Right hindlimb (tissue), 1 donor: ENCODE measurements around the gene QKI.

Experiments
- DNase-seq: peaks from one replicate; pipeline ENCODE4 v3.0.0-alpha.2; 2018

Gene QKI

DNA sequence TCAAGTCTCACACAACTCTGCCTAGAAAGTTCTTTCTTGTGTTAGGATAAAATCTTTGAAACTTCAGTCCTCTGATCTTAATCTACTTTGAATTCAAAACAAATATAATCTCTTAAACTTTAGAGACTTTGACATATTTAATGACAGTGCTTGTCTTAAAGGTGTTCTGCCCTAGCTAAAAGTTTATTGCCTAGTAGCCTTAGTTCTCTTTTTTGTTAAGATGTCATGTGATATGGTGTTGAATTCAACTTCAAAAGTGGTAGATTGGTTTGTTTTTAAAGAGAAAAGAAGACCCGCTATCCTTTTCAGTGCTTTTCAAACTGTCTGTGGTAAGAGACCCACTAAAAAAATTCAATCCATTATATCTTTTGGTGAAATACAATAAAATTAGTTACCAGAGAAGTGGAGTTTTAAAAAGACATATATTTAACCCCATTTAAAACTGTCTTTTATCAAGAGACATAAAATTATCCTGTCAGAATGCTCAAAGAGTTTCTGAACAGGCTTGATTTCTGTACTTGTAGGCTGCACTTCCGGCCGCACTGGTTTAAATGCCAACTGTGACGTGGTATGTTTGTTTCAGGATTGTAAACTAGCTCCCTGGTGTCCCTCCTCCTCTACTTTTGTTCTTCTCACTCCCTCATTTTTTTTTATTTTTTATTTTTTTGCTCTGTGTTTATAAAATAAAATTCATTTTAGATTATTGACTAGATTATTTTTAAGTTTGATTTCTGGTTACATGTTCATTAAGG, 76.5 kb downstream of the QKI start:
- DNase-seq, result peak; percentile 61

DNA sequence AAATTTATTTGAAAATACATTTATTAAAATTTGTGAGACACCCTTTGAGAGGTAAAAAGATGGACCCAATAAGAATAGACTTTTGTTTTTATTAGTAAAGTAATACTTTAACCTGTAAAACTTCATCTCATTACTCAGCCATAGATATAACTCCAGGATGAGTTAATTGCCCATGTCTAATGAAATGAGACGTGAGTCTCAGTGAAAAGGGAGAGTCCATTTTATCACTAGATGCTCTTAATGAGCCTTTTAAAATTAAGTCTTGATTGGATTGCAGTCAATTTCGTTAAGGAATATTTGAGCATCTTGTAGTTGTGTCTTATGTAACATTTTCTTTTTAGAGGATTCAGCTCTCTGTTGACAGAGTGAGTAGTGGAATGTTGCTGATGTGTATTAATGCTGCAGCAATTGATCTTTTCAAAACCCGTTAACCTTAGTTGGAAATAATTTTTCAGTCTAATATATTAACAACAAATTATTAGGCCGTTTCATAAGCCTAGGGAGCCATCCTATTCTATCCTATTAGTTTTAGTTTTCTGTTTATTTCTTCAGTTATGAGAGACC, 77.3 kb downstream of the QKI start:
- DNase-seq, result no peak

DNA sequence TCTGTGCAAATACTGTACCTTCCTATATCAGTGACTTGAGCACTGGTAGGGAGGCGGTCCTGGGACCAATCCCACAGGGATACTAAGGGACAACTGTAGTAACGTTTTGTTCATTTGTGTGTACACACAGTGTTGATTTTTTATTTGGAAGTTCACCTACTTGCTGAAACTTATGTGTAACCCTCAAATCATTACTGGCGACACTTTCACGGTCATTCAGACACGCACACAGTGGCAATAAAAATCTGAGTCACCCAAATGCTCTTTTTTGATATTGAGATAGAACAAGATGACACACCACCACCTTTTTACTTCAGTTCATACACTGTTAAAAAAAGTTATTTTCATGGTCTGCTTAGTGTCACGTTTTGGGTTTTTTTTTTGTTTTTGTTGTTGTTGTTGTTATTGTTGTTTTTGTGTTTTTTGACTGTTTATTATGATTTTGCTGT, 79.8 kb downstream of the QKI start:
- no peak for DNase-seq

GRCh38 chr6:163496205-163496604, 81.7 kb downstream of the QKI start:
- no peak for DNase-seq

GRCh38 chr6:163500105-163500504, 85.6 kb downstream of the QKI start:
- DNase-seq, result no peak

DNA sequence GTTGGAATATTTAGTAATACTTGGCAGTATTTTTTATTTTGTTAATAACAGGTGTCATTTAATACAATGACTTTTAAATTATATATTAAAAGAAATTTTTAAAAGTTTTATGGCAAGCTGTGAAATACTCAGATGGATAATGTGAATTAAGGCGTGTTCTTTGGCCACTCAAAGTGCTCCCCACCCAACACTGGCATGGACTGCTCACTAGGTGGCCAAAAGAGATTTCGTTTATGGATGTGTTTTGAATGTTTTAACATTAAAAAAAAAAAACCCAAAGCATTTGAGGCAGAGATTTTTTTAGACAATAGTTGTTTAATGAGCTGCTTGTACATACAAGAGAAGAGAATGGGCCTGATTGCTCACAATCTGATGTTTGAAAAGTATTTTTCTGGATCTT, 86.5 kb downstream of the QKI start:
- DNase-seq, result peak; percentile 30

DNA sequence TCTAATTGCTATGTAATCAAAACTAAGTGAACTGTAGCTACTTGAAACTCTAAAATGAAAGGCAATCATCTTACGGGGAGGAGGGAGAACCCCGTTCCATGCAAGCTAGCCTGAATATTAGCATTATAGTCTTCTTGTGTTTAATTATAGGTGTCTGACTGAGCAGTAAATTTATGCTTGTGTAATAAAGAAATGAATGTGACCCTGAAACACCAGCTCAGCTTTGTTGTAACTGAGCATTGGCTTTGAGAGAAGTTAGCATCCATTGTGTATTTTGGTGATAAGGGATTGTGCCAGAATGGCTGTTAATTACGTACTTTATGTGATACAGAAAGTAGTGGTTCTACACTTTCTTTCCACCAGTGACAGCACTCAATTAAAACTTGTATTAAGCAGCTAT, 86.9 kb downstream of the QKI start:
- no peak for DNase-seq

DNA sequence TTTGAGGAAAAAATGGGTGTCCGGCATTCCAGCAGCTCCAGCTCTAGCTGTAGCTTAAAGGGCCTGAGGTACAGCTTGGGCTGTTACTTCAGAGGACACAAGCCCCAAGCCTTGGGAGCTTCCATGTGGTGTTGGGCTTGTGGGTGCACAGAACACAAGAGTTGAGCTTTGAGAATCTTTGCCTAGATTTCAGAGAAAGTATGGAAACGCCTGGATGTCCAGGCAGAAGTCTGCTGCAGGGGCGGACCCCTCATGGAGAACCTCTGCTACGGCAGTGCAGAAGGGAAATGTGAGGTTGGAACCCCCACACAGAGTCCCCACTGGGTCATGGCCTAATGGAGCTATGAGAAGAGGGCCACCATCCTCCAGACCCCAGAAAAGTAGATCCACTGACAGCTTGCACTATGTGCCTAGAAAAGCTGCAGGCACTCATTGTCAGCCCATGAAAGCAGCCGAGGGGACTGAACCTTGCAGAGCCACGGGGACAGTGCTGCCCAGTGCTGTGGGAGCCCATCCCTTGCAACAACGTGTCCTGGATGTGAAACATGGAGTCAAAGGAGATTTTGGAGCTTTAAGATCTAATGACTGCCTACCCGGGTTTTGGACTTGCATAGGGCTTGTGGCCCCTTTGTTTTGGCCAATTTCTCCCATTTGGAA, 90.6 kb downstream of the QKI start:
- DNase-seq, result no peak

DNA sequence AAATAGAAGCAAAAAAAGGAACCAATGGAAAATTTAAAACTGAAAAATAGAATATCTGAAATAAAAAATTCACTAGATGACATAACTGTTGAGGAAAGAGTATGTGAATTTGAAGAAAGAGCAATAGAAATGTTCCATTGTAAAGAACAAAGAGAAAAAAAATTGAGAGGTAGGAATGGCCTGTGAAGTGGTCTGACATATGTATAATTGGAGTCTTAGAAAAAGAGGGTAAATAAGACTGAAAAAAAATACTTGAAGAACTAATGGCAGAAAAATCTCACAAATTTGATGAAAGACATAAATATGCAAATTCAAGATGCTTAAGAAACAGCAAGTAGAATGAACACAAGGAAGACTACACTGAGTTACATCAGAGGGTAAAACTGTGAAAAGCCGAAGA, 93.4 kb downstream of the QKI start:
- no peak for DNase-seq

- DNase-seq, result no peak
Observed at GRCh38 chr6:163513003-163513402, 98.5 kb downstream of the QKI start.

- no peak for DNase-seq
Observed at GRCh38 chr6:163513570-163514166, 99.2 kb downstream of the QKI start.

DNA sequence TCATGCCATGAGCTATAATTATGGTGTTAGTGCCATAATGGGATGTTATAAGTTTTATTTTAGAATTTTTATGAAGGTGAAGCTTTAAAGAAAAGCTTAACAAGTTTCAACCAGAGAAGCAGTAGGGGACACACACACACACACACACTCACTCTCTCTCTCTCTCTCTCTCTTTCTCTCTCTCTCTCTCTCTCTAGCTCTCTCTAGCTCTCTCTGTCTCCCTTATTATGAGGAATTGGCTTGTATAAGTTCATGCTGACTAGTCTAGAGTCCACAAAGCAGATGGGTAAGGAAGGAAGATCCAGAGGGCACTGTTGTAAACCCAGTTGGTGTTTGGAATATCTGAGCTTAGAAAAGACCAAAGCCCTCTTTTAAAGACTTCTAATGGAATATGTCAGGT, 102.4 kb downstream of the QKI start:
- no peak for DNase-seq

DNA sequence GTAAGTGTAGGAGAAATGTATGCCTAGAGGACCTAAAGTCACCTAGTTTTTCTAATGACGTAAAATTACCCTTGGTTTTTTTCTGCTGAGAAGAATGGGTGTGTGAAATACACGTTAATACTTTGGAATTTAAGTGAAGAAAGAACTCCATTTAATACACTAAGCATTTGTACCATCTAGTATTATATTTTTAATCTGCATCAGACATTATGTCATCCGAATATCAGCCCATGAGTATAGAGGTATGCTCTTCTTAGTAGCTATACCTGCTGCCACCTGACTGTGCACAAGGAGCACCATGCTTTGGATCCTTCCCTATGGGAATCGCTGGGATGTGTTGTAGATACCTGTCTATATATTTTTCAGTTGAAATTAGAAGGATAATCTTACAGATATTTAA, 106.4 kb downstream of the QKI start:
- no peak for DNase-seq

- DNase-seq, result no peak
Observed at GRCh38 chr6:163522033-163522432, 107.5 kb downstream of the QKI start.

DNA sequence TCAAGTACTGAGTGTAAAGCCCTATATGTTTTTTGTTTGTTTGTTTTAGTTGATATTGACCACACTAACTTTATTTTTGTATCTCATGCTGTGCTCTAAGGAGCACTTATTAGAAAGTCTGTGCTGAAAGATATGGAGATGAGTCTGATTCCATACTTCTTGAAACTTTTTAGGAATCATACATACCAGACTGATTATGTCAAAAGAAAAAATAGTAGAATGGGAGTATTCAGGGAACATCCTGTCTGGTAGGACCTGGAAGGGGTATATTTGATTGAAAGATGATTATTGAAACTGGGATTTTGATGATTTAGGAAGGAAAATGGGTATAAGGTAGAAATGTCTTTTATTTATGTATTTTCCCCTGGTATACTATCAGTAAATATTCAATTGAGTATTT, 111.4 kb downstream of the QKI start:
- no peak for DNase-seq

DNA sequence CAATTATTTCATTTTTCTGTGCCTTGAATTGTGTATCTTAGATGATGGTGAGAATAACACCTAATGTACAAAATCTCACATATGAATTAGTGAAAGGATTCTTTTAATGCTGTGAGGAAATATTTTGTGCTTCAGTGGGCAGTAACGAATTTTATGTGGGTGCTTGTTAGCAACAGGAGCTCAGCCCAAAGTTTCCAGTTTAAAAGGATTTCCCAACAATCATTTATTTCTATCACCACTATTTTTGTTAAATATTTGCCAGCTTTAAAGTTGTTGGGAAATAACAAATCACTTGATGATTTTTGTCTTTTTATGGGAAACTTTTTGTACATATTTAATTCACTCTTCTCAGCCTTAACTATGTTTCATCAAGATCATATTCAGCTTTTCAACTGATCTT, 111.8 kb downstream of the QKI start:
- no peak for DNase-seq

- no peak for DNase-seq
Observed at GRCh38 chr6:163527291-163527690, 112.8 kb downstream of the QKI start.

DNA sequence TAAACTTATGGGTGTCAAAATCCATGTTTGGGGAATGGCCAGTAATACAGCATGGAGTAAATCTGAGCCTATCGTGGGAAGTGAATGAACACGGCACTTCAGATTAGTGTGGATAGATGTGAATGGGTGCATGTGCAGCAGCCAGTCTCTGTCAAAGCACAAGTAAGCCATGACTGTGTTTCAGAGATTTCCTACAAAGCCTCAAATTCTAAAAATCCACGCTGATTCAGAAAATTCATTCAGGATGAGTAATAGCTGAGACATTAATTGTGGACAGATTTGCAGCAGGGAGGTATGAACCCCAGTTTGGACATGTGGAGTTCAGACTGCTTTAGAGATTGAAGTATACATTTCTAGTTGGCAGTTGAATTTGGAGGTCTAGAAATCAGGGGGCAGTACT, 115.1 kb downstream of the QKI start:
- DNase-seq, result no peak

DNA sequence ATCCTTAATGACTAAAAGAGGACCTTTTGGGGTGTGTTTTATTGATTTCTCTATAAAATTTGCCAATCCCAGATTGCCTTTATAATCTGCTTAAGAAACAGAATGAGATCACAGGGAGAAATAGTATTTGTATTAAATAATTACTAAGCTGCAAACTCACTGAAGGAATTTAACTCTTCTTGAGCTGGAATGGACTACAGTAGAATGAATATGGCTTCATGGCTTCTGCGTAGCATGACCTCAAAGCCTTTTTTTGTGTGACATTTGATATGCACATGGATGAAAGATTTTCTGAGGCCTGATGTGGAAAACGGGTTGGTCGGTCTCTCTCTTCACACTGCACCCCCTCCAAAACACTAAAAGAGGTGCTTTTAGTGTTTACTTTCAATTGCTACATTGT, 115.9 kb downstream of the QKI start:
- DNase-seq, result no peak

GRCh38 chr6:163531122-163531521, 116.6 kb downstream of the QKI start:
- DNase-seq, result no peak

- no peak for DNase-seq
Observed at GRCh38 chr6:163532526-163533078, 118.1 kb downstream of the QKI start.

DNA sequence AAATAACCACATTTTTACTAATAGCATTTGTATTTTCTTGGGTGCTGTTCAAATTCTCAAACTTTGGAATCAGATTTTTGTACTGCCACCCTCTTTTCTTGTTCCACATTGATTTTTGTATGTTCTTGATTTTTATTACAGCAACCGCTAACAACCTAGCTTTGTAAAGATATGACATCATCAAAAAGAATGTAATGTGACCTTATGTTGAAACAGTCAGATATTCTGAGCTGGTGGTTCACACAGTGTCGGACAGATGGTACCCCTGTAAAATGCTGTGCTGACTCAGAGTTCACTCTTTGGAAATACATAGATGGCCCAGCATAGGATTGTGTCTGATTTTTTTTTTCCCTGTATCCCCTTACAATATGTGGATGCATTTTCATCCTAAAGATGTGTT, 118.9 kb downstream of the QKI start:
- no peak for DNase-seq

- no peak for DNase-seq
Observed at GRCh38 chr6:163536770-163537169, 122.3 kb downstream of the QKI start.

GRCh38 chr6:163538331-163538730, 123.8 kb downstream of the QKI start:
- DNase-seq, result no peak
